GM06990 (cell line): ENCODE data around the gene GLIS2.

Source experiments
- DNase-seq: peaks from one replicate; pipeline ENCODE4 v3.0.0-alpha.2; 2011; ENCODE audit not compliant: insufficient read length; ENCODE audit errors: extremely low read depth
- H3K27me3 ChIP-seq: replicated peaks from 2 replicates; pipeline ENCODE4 v1.6.0; 2011; ENCODE audit warnings: low read length; ENCODE audit not compliant: control insufficient read depth, insufficient read depth
- H3K36me3 ChIP-seq: 2 replicates; pipeline ENCODE4 v1.5.1; 2011; ENCODE audit warnings: low read length; ENCODE audit not compliant: control insufficient read depth, insufficient read depth
- H3K4me3 ChIP-seq: replicated peaks from 2 replicates; pipeline ENCODE4 v1.5.1; 2011; ENCODE audit warnings: low read depth, mild to moderate bottlenecking, control low read depth, low read length
- TF ChIP-seq, protein P1 (sequence below): IDR thresholded peaks from 2 replicates; pipeline ENCODE4 v1.5.1; 2011; ENCODE audit warnings: low read length, control low read depth, mild to moderate bottlenecking, inconsistent platforms; ENCODE audit not compliant: insufficient read depth, poor library complexity, severe bottlenecking

The GLIS2 gene

DNA sequence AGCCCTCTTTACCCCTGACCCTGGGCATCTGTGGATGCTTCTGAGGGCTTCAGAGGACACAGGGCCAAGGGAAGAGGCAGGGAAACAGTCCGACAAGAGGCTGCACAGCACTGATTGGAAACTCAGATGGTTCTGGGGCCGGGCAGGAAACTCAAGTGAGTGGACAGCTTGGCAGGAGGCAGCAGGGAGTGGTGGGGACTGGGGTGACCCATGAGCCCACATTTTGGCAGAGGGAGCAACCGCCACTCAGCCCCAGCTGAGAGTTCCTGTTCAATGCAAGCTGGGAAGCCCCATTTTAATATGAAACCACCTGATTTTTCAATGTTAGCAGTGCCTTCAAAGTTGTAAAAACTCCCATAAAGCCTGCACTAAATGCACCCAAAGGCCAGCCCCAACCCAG, 54.3 kb downstream of the GLIS2 start:
- TF ChIP-seq, protein P1, sequence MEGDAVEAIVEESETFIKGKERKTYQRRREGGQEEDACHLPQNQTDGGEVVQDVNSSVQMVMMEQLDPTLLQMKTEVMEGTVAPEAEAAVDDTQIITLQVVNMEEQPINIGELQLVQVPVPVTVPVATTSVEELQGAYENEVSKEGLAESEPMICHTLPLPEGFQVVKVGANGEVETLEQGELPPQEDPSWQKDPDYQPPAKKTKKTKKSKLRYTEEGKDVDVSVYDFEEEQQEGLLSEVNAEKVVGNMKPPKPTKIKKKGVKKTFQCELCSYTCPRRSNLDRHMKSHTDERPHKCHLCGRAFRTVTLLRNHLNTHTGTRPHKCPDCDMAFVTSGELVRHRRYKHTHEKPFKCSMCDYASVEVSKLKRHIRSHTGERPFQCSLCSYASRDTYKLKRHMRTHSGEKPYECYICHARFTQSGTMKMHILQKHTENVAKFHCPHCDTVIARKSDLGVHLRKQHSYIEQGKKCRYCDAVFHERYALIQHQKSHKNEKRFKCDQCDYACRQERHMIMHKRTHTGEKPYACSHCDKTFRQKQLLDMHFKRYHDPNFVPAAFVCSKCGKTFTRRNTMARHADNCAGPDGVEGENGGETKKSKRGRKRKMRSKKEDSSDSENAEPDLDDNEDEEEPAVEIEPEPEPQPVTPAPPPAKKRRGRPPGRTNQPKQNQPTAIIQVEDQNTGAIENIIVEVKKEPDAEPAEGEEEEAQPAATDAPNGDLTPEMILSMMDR, result no peak
- DNase-seq, result no peak
- Histone ChIP-seq H3K36me3 (peaks cover 2% of the 10 kb centered on the region), H3K27me3 (no peaks in the 10 kb centered on the region; the same call in 1 of the 2 replicates), H3K4me3 (no peak overlapping the region)

DNA sequence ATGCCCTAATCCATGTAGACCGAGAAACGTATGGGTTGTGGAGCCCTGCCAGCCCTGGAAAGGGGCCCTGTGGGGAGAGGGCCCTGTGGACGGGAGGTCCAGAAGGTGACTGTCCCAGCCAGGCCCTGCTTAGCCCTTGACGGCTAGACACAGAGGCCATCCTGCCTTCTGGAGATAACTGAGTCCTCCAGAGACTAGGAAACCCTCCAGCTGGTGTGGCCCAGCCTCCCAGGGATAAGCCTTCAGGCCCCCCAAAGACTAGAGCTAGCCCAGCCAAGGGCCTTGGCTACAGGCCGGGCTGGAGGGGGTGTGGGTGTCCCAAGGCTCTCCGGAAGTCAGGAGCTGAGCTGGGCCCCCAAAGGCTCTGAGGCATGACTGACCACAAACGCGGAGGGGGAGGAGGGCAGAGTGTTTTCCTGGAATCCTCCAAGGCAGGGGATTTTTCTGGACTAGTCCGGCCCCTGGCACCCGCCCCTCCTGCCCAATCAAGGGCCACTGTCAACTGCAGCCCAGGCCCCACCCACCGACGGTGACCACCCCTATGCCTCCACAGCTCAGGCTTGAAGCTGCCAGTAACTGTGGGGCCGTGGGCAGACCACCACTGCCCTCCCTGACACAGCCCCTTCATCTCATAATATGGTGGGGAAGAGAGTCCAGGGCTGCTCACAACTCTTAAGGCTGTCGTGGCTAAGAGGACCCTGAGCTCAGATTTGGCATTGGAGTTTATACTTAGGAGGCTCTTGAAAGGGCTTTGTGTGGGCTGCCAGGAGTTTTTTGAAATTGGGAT, 54.9 kb downstream of the GLIS2 start:
- DNase-seq, result no peak
- Histone ChIP-seq H3K4me3 (no peak overlapping the region), H3K27me3 (no peaks in the 10 kb centered on the region; the same call in 1 of the 2 replicates), H3K36me3 (peaks cover 2% of the 10 kb centered on the region)
- TF ChIP-seq, protein P1, result no peak

DNA sequence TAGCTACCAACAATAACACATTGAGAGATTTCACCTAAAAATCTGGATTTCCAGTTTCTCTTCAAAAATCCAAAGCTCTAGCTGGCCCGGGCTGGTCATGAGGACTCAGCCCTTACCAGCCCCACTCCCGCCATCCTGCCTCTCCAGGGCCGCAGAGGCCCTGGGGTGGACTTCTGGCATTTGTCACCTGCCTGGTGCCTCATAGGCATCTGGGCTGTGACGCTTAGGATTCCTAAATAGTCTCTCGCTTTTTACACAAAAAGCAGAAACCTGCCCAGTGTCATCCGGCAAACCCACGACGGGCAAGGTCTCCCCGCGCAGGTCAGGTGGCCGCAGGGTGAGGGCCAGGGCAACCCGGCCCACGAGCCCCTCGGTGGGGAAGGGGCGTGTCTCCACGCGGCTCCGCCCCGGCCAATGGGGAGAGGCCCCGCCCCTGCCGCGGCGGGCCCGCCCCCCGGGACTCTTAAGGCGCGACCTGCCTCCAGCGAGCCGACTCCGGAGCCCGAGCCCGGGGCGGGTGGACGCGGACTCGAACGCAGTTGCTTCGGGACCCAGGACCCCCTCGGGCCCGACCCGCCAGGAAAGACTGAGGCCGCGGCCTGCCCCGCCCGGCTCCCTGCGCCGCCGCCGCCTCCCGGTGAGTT, 55.6 kb downstream of the GLIS2 start, which contains the start of gene VASN:
TSS of gene VASN (plus strand) at position 492 of the 644 bp plus-strand sequence. CDS start 9,030 bp downstream, outside the sequence.
- Histone ChIP-seq H3K36me3 (peaks cover 2% of the 10 kb centered on the region), H3K27me3 (no peaks in the 10 kb centered on the region; the same call in 1 of the 2 replicates), H3K4me3 (peak within 1 kb of the TSS; percentile 28)
- DNase-seq, result peak; percentile 70
- TF ChIP-seq, protein P1, result no peak

DNA sequence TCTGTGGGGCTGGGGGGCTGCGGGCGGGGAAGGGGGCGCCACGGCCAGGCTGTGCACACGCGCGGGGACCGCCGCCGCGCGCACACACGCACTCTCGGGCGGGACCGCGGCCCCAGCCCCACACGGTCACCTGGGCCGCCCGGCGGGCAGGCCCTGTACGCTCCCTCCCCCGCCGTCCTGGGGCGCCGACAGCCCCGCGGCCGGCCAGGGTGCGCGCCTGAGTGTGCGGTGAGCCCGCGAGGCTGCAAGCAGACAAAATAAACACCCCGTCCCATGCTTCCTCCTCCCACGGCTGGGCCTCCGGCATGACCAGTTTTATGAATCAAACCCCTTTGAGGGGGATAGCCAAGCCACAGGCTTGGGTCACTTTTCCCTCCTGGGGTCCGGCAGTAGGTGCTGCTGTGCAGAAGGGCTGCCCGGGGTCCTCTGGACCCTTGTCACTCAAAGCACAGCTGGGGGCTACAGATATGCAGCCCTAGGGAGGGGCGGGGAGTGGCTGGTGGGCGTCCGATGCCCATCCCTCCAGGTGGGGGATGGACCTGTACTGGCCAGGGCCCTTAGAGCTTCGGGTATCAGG, 56.2 kb downstream of the GLIS2 start:
- TF ChIP-seq, protein P1, result no peak
- Histone ChIP-seq H3K27me3 (no peaks in the 10 kb centered on the region; the same call in 1 of the 2 replicates), H3K4me3 (peak overlapping the region; percentile 28), H3K36me3 (peaks cover 2% of the 10 kb centered on the region)
- no peak for DNase-seq

DNA sequence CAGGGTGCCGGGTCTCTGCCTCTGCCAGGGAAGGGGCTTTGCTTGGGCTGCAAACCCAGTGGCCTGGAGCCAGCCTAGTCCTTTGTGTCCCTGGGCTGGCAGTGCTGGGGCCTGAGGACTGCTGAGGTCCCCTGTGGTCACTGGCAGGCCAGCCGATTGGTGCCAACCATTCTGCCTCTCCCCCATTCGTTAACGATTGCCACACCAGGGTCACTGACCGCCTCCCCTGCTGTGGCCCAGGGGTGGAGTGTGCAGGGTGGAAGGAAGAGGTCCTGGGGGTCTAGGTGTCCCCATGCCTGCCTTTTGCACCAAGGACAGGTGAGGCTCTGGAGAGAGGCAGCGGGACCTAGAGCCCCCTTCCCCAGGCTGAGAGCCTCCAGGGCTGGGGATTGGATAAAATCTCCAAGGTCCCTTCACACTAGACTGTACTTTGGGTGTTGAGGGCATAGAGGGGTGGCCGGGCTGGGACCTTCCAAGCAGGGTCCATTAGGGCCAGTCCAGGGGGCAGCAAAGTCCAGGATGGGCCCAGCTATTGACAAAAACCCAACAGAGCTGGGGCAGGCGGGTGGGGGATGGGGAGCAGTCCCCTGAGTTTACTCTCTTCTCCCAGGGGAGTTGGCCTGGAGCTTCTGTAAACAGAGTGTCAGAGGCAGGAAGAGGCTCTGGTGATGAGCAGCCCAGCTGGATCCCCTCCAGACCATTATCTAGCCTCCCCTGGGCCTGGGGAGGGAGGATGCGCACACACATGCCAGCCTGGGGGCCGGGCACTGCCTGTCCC, 56.9 kb downstream of the GLIS2 start:
- Histone ChIP-seq H3K36me3 (no peaks in the 10 kb centered on the region; the same call in none of the 2 replicates), H3K4me3 (no peak overlapping the region)

More for the DNA sequence above, 56.9 kb downstream of the GLIS2 start:
- H3K27me3 ChIP-seq, result no peaks in the 10 kb centered on the region; the same call in 1 of the 2 replicates
- TF ChIP-seq, protein P1, result no peak
- no peak for DNase-seq
